Naive B cell (primary cell): ENCODE measurements around the gene PHTF2. TPM values are rescaled to one million over a fixed set of nuclear protein-coding genes. Genes with fewer than 3 reads are reported as not detected.
A peak's percentile ranks its signal among the peaks of the same experiment; 100 is the strongest.
"Not testable (repeated sequence)": the region's sequence is repeated elsewhere in the genome, so short reads cannot be mapped to it uniquely, and the experiment has no call there.

Source experiments
- ATAC-seq, 2 donors: fragments of 150-1000 bp; cut with Tn5 transposase; 2 replicates each; pipeline ENCODE4 v1.10.0; 2021; ENCODE audit warnings: low read depth in 2 of 2, mild to moderate bottlenecking in 2 of 2, moderate library complexity in 2 of 2
- DNase-seq: peaks from one replicate; pipeline ENCODE4 v3.0.0; 2022
- H3K27ac Mint-ChIP-seq, 6 donors: one replicate each; pipeline ENCODE4 v1.8.0; 2020 to 2022; ENCODE audit warnings: mild to moderate bottlenecking in 6 of 6, mixed read lengths in 6 of 6, moderate library complexity in 5 of 6, inconsistent platforms in 2 of 6
- H3K27me3 Mint-ChIP-seq, 3 donors: one replicate each; pipeline ENCODE4 v1.8.0; 2021 to 2022; ENCODE audit warnings: mixed read lengths in 3 of 3, mild to moderate bottlenecking in 1 of 3
- H3K36me3 Mint-ChIP-seq, 2 donors: one replicate each; pipeline ENCODE4 v1.8.0; 2020 to 2022; ENCODE audit warnings: mixed read lengths in 2 of 2, inconsistent platforms in 1 of 2, mild to moderate bottlenecking in 1 of 2
- H3K4me1 Mint-ChIP-seq, 3 donors: one replicate each; pipeline ENCODE4 v1.8.0; 2020 to 2022; ENCODE audit warnings: mixed read lengths in 3 of 3, inconsistent platforms in 1 of 3, mild to moderate bottlenecking in 1 of 3, moderate library complexity in 1 of 3
- H3K4me3 Mint-ChIP-seq, 8 donors: one replicate each; pipeline ENCODE4 v1.8.0; 2020 to 2022; ENCODE audit warnings: mild to moderate bottlenecking in 8 of 8, mixed read lengths in 8 of 8, moderate library complexity in 8 of 8, inconsistent platforms in 2 of 8
- H3K9me3 Mint-ChIP-seq, 7 donors: one replicate each; pipeline ENCODE4 v1.8.0; 2020 to 2022; ENCODE audit warnings: mixed read lengths in 7 of 7, mild to moderate bottlenecking in 5 of 7, inconsistent platforms in 2 of 7, moderate library complexity in 1 of 7
- polyA plus RNA-seq, 6 donors: library from polyadenylated mRNA; unstranded; fragments of 300-500 nt; fragmentation: Illumina TruSeq; gene quantifications; one replicate each; pipeline ENCODE4 v1.2.3, GENCODE V29; 2021; ENCODE audit warnings: low read depth in 6 of 6

The PHTF2 gene
- polyA plus RNA-seq, 6 donors from 2014 or later = 14.7 to 34.0 (median 23.8) TPM

DNA sequence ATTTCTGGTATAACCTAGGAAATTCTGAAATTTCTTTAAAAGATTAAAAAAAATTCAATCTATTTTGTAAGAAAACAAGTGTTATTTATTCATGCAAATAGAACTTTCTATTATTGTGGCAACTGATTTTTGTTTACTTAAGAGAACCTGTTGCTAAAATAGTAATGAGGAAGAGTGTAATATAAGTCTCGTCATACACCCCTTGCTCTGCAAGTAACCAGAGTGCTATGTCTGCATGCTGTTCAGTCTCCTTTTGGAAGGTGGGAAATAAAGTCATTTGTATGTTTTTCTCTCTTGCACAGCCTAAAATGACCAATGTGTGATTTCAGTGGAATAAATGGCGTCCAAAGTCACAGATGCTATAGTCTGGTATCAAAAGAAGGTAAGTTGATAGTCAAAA lies 41.3 kb downstream of the PHTF2 start:
- peak; percentile 62 to 91 for ATAC-seq
- peak overlapping the region in 4 of 6 donors; percentile 7 to 82 (median 42) for H3K27ac Mint-ChIP-seq

DNA sequence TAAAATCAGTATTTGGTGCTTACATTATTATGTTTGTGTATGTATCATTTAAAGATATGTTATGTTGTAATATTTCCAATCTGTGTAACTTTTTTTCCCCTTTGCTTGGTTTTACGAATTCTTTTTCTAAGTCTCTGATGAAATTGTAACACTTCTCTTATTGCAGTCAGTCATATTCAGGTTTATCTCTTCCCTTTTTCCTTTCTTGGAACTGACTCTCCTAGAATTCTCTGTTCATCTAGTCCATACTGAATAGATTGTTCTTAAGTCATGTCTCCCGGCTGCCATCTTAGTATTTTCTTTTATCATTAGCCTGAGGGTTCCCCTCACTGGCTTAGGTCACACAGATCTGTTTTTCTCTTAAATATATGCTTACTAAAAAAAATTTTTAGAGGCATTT lies 44.6 kb downstream of the PHTF2 start:
- H3K27ac Mint-ChIP-seq = peak overlapping the region in 1 of 6 donors; percentile 85
- no peak for DNase-seq
- peaks cover 22 to 52% (median 43%) of the 10 kb centered on the region in 3 donors for H3K4me1 Mint-ChIP-seq
- no peak for ATAC-seq
- no peaks in the 10 kb centered on the region for H3K9me3 Mint-ChIP-seq
- no peak overlapping the region for H3K4me3 Mint-ChIP-seq
- H3K27me3 Mint-ChIP-seq = no peaks in the 10 kb centered on the region
- H3K36me3 Mint-ChIP-seq = peaks cover 0 to 8% of the 10 kb centered on the region in 2 donors

More for the DNA sequence above, 41.3 kb downstream of the PHTF2 start:
- Mint-ChIP-seq H3K4me1 (peaks cover 25 to 49% (median 36%) of the 10 kb centered on the region in 3 donors), H3K4me3 (peak overlapping the region in 3 of 8 donors; percentile 22 to 57 (median 39)), H3K27me3 (no peaks in the 10 kb centered on the region), H3K9me3 (peaks cover 0 to 4% (median 0%) of the 10 kb centered on the region in 7 donors), H3K36me3 (no peaks in the 10 kb centered on the region)
- no peak for DNase-seq

DNA sequence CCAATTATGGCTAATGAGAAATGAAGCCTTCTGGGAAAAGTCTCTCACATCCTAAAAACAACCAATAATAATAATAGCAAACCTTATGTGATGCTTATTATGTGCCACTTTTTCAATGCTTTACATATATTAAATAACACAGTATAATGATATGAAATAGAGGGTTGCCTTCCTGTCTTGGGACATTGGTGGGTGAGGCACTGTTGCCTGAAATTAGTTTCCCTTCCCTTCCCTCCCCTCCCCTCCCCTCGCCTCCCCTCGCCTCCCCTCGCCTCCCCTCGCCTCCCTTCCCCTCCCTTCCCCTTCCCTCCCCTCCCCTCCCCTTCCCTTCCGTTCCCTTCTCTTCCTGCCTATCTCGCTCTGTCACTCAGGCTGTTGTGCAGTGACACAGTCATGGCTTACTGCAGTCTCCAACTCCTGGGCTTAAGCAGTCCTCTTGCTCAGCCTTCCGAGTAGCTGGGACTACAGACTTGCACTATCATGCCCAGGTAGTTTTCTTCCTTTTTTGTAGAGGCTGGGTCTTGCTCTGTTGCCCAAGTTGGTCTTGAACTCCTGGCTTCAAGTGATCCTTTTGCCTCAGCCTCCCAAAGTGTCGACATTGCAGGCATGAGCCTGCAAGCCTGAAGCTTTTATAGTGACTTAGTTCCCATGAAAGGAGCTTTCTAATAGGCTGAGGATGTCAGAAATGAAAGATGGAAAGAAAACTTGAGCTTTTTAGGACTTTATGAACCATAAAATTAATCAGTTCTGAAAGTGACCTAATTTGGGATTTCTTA lies 47.9 kb downstream of the PHTF2 start:
- H3K4me1 Mint-ChIP-seq = peaks cover 24 to 64% (median 53%) of the 10 kb centered on the region in 3 donors
- ATAC-seq (no peak), DNase-seq (no peak)
- H3K4me3 Mint-ChIP-seq = peak overlapping the region in 1 of 8 donors; percentile 74
- H3K27me3 Mint-ChIP-seq = no peaks in the 10 kb centered on the region
- peak overlapping the region in 3 of 6 donors; percentile 56 to 83 (median 72) for H3K27ac Mint-ChIP-seq
- no peaks in the 10 kb centered on the region for H3K9me3 Mint-ChIP-seq
- peaks cover 0 to 14% of the 10 kb centered on the region in 2 donors for H3K36me3 Mint-ChIP-seq

- peaks cover 53 to 69% (median 67%) of the 10 kb centered on the region in 3 donors for H3K4me1 Mint-ChIP-seq
- H3K36me3 Mint-ChIP-seq = peaks cover 8 to 24% of the 10 kb centered on the region in 2 donors
- DNase-seq (no peak), ATAC-seq (no peak)
- H3K27me3 Mint-ChIP-seq = no peaks in the 10 kb centered on the region
- peak overlapping the region in 4 of 6 donors; percentile 21 to 60 (median 40) for H3K27ac Mint-ChIP-seq
- no peak overlapping the region for H3K4me3 Mint-ChIP-seq
- H3K9me3 Mint-ChIP-seq = no peaks in the 10 kb centered on the region
These were observed 57.0 kb downstream of the PHTF2 start for GRCh38 chr7:77855371-77856083.

GRCh38 chr7:77858278-77858677 lies 59.7 kb downstream of the PHTF2 start:
- Mint-ChIP-seq H3K4me3 (peak overlapping the region in 1 of 8 donors; percentile 55), H3K9me3 (no peaks in the 10 kb centered on the region), H3K4me1 (peaks cover 41 to 54% (median 53%) of the 10 kb centered on the region in 3 donors), H3K36me3 (peaks cover 8 to 17% of the 10 kb centered on the region in 2 donors), H3K27me3 (no peaks in the 10 kb centered on the region), H3K27ac (peak overlapping the region in 4 of 6 donors; percentile 29 to 79 (median 60))
- ATAC-seq (no peak), DNase-seq (no peak)

DNA sequence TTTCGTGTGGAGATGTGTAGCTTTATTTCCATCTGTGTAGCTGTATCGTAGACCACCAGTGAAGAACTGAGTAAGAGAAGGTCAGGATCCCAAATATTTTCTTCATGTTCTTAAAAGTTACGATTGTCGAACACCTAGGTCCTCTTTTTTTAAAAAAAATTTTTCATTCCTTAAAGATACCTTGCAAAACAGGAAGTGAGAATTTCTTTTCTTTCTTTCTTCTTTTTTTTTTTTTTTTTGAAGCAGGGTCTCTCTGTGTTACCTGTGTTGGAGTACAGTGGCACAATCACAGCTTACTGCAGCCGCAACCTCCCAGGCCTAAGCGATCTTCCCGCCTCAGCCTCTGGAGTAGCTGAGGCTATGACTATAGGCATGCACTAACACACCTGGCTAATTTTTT lies 60.8 kb downstream of the PHTF2 start:
- Mint-ChIP-seq H3K9me3 (no peaks in the 10 kb centered on the region), H3K4me3 (peak overlapping the region in 7 of 8 donors; percentile 12 to 66 (median 59)), H3K27me3 (no peaks in the 10 kb centered on the region), H3K4me1 (peaks cover 40 to 53% (median 50%) of the 10 kb centered on the region in 3 donors), H3K27ac (peak overlapping the region in 4 of 6 donors; percentile 32 to 91 (median 72)), H3K36me3 (peaks cover under 1 to 6% of the 10 kb centered on the region in 2 donors)
- peak; percentile 85 to 86 for ATAC-seq
- peak; percentile 37 for DNase-seq

- Mint-ChIP-seq H3K27ac (peak overlapping the region in 2 of 6 donors; percentile 13 to 27), H3K9me3 (no peaks in the 10 kb centered on the region), H3K36me3 (no peaks in the 10 kb centered on the region), H3K4me3 (no peak overlapping the region), H3K4me1 (peaks cover 43 to 65% (median 58%) of the 10 kb centered on the region in 3 donors), H3K27me3 (no peaks in the 10 kb centered on the region)
- no peak for DNase-seq
- ATAC-seq = no peak
These were observed 64.1 kb downstream of the PHTF2 start for GRCh38 chr7:77862691-77863090.

- Mint-ChIP-seq H3K36me3 (no peaks in the 10 kb centered on the region), H3K4me3 (no peak overlapping the region), H3K27ac (peak overlapping the region in 3 of 6 donors; percentile 17 to 90 (median 42)), H3K9me3 (no peaks in the 10 kb centered on the region), H3K27me3 (no peaks in the 10 kb centered on the region), H3K4me1 (peaks cover 39 to 55% (median 51%) of the 10 kb centered on the region in 3 donors)
- no peak for ATAC-seq
- no peak for DNase-seq
These were observed 65.3 kb downstream of the PHTF2 start for GRCh38 chr7:77863860-77864259.

GRCh38 chr7:77866370-77866769 lies 67.8 kb downstream of the PHTF2 start:
- Mint-ChIP-seq H3K4me1 (peaks cover 46 to 55% (median 48%) of the 10 kb centered on the region in 3 donors), H3K27me3 (no peaks in the 10 kb centered on the region), H3K4me3 (no peak overlapping the region), H3K27ac (peak overlapping the region in 2 of 6 donors; percentile 30 to 33), H3K9me3 (peaks cover 0 to 9% (median 4%) of the 10 kb centered on the region in 7 donors), H3K36me3 (peaks cover 11 to 21% of the 10 kb centered on the region in 2 donors)
- ATAC-seq = no peak
- DNase-seq = no peak

DNA sequence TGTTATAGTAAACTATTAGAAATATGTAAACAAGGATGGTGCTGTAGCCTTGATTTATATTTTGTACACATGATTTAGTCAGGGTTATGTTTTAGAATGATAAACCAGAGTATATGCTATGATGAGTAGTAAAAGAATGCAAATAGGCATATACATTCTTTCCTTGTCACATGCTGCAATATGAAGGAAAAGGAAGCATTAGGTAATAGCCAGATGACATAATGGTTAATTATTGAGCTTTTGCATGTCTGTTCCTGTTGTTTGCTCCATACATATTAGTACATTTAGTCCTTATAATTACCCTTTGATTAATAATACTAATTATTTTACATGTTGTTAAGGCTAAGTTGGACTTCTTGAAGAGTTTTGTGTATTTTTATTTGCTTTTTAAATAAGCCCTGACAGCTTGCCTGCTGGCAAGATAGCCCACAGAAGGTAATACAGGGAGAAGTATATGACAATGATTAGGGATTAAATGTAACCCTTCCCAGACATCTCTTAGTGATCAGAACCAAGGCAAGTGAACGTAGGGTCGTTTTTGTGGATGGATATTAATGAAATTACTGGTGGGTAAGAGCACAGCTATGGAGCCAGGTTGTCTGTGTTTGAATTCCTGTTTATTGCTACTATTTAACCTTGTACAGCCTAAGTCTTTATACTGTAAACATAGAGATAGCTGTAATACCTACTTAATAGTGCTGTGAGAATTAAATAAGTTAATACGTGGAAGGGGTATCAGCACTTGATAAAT lies 68.4 kb downstream of the PHTF2 start:
- Mint-ChIP-seq H3K36me3 (peaks cover 11 to 21% of the 10 kb centered on the region in 2 donors), H3K4me1 (peaks cover 44 to 55% (median 48%) of the 10 kb centered on the region in 3 donors), H3K27ac (peak overlapping the region in 1 of 6 donors; percentile 33), H3K27me3 (no peaks in the 10 kb centered on the region), H3K9me3 (peaks cover 0 to 9% (median 4%) of the 10 kb centered on the region in 7 donors), H3K4me3 (no peak overlapping the region)
- no peak for DNase-seq
- ATAC-seq = no peak

- Mint-ChIP-seq H3K27ac (peak overlapping the region in 1 of 6 donors; percentile 42), H3K4me1 (peaks cover 47 to 61% (median 54%) of the 10 kb centered on the region in 3 donors)
These were observed 68.9 kb downstream of the PHTF2 start for GRCh38 chr7:77867537-77867865.

DNA sequence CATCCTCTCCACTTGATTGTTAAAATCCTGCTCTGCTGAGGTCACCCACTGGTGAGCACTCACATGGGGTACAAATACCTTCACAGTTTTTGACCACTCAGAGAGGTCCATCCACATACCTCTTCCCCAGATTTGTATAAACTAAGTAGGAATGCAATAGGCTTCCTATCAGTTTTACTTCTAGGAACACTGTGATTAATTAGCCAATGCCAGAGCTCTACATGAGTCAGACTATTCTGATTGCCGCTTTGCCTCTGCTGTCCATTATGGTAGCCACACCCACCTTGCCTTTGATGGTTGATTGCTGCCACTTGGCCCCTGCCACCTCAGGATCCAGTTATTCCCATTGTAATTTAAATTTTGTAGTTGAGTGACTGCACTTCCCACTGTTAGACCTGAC lies 73.7 kb downstream of the PHTF2 start:
- H3K36me3 Mint-ChIP-seq = peaks cover 11 to 21% of the 10 kb centered on the region in 2 donors
- not testable (repeated sequence) for H3K9me3 Mint-ChIP-seq, ATAC-seq, H3K27me3 Mint-ChIP-seq, DNase-seq, H3K4me3 Mint-ChIP-seq
- H3K27ac Mint-ChIP-seq = peak overlapping the region in 2 of 6 donors; percentile 63 to 86
- peaks cover 37 to 57% (median 48%) of the 10 kb centered on the region in 3 donors for H3K4me1 Mint-ChIP-seq

More at GRCh38 chr7:77867537-77867865, 68.9 kb downstream of the PHTF2 start:
- Mint-ChIP-seq H3K9me3 (peaks cover 0 to 9% (median 4%) of the 10 kb centered on the region in 7 donors), H3K4me3 (no peak overlapping the region), H3K36me3 (peaks cover 11 to 21% of the 10 kb centered on the region in 2 donors), H3K27me3 (no peaks in the 10 kb centered on the region)
- no peak for DNase-seq
- ATAC-seq = no peak
